GM12878 (cell line): ENCODE measurements around the gene CSNK1G2. TPM values are rescaled to one million over a fixed set of nuclear protein-coding genes. Genes with fewer than 3 reads are reported as not detected.

Experiments
- ATAC-seq: fragments of 200-7000 bp; cut with Tn5 transposase; 3 replicates; pipeline ENCODE4 v1.9.1; 2020; ENCODE audit warnings: mild to moderate bottlenecking, moderate library complexity
- BruUV-seq: library from RNA; stranded (reverse); fragments of 400-500 nt; replicated peaks from 2 replicates; lab custom pipeline; 2021; lab: Mats Ljungman, UMichigan
- CTCF ChIA-PET: fragments of 300-600 bp; sonication (Branson Sonifier 250); formaldehyde crosslinking; extraction: SDS; loops from one replicate; lab custom pipeline; 2021; ENCODE audit warnings: inconsistent platforms; lab: Yijun Ruan, JAX
- POLR2A ChIA-PET: fragments of 350-600 bp; formaldehyde crosslinking; extraction: SDS; loops from one replicate; lab custom pipeline; 2021; ENCODE audit warnings: inconsistent platforms; lab: Charles Lee
- RAD21 ChIA-PET: fragments of 300-600 bp; sonication (Branson Sonifier 250); formaldehyde crosslinking; loops from one replicate; lab custom pipeline; 2023; ENCODE audit warnings: antibody characterized with exemption; ENCODE audit not compliant: unreplicated experiment; lab: Charles Lee
- SMC1A ChIA-PET: fragments of 300-600 bp; sonication (Branson Sonifier 250); formaldehyde crosslinking; loops from one replicate; lab custom pipeline; 2023; ENCODE audit not compliant: unreplicated experiment, uncharacterized antibody; lab: Charles Lee
- DNase-seq: peaks from one replicate; pipeline ENCODE4 v3.0.0-alpha.2; 2011; ENCODE audit warnings: low read depth, low spot score
- FAIRE-seq: peaks from 3 replicates; lab custom pipeline; 2011; peaks lifted over from hg19 to GRCh38; lab: Jason Lieb, UNC
- H2AFZ ChIP-seq: 2 replicates; pipeline ENCODE4 v1.6.0; 2011; ENCODE audit warnings: low read depth, low read length, control low read depth; ENCODE audit not compliant: control insufficient read depth
- H3K27ac ChIP-seq: 2 replicates; pipeline ENCODE4 v1.5.1; 2011; ENCODE audit warnings: control low read depth; ENCODE audit not compliant: control insufficient read depth, insufficient read depth
- H3K27me3 ChIP-seq, 2 experiments: replicated peaks in 1 of 2; 2 replicates each; pipeline versions ENCODE4 v1.6.0 to v1.6.1; 2011; ENCODE audit warnings: low read length in 1 of 2; ENCODE audit not compliant: control insufficient read depth in 2 of 2, insufficient read depth in 2 of 2
- H3K36me3 ChIP-seq, 2 experiments: 2 replicates each; pipeline ENCODE4 v1.5.1; 2011; ENCODE audit warnings: low read length in 1 of 2; ENCODE audit not compliant: control insufficient read depth in 2 of 2, insufficient read depth in 2 of 2
- H3K4me1 ChIP-seq: 2 replicates; pipeline ENCODE4 v1.6.1; 2011; ENCODE audit warnings: mild to moderate bottlenecking, low read length, moderate library complexity, mixed read lengths; ENCODE audit not compliant: control insufficient read depth, insufficient read depth
- H3K4me2 ChIP-seq: 2 replicates; pipeline ENCODE4 v1.6.0; 2011; ENCODE audit warnings: control low read depth; ENCODE audit not compliant: control insufficient read depth, insufficient read depth
- H3K4me3 ChIP-seq: fragments of 200-600 bp; sonication (generic); 2 replicates; pipeline ENCODE4 v1.5.1; 2016
- H3K79me2 ChIP-seq: 2 replicates; pipeline ENCODE4 v1.6.0; 2011; ENCODE audit warnings: low read length; ENCODE audit not compliant: control insufficient read depth, insufficient read depth
- H3K9ac ChIP-seq: 2 replicates; pipeline ENCODE4 v1.8.0; 2011; ENCODE audit warnings: low read length, control low read depth, mixed read lengths; ENCODE audit not compliant: control insufficient read depth, insufficient read depth
- H3K9me3 ChIP-seq: replicated peaks from 3 replicates; pipeline ENCODE4 v1.5.1; 2011; ENCODE audit warnings: mild to moderate bottlenecking, low read length; ENCODE audit not compliant: control insufficient read depth, insufficient read depth
- H4K20me1 ChIP-seq: 2 replicates; pipeline ENCODE4 v1.6.0; 2011; ENCODE audit not compliant: control insufficient read depth, insufficient read depth
- CBFB ChIP-seq: IDR thresholded peaks from 2 replicates; pipeline ENCODE4 v1.6.1; 2016; ENCODE audit warnings: antibody characterized with exemption, low read depth
- CTCF ChIP-seq, 3 experiments: IDR thresholded peaks in 2 of 3; conservative IDR thresholded peaks in 1 of 3; 2 replicates each; pipeline ENCODE4 v1.5.1; 2011; ENCODE audit warnings: low read depth in 3 of 3, low read length in 3 of 3, mild to moderate bottlenecking in 3 of 3, control low read depth in 2 of 3, moderate library complexity in 2 of 3, inconsistent platforms in 1 of 3, mixed read lengths in 1 of 3; ENCODE audit not compliant: control insufficient read depth in 2 of 3, insufficient read depth in 1 of 3; ENCODE audit errors: extremely low read depth in 1 of 3
- EP300 ChIP-seq, 2 experiments: fragments of 150-350 bp in 1 of 2; IDR thresholded peaks; 2 replicates each; pipeline ENCODE4 v1.6.1; 2011 to 2012; ENCODE audit warnings: low read depth in 2 of 2, low read length in 2 of 2, borderline replicate concordance in 1 of 2, improper control_type of control experiment in 1 of 2, inconsistent platforms in 1 of 2; ENCODE audit not compliant: control insufficient read depth in 1 of 2
- MEF2B ChIP-seq: fragments of 450-650 bp; IDR thresholded peaks from 2 replicates; pipeline ENCODE4 v1.6.1; 2018; ENCODE audit warnings: mild to moderate bottlenecking, moderate library complexity; ENCODE audit not compliant: partially characterized antibody, poor library complexity, severe bottlenecking
- MYC ChIP-seq: IDR thresholded peaks from 2 replicates; pipeline ENCODE4 v1.6.1; 2011; ENCODE audit warnings: mild to moderate bottlenecking, low read length, moderate library complexity, inconsistent platforms; ENCODE audit not compliant: insufficient read depth, insufficient replicate concordance, insufficient read length, severe bottlenecking
- NFYA ChIP-seq: IDR thresholded peaks from 2 replicates; pipeline ENCODE4 v1.6.1; 2011; ENCODE audit warnings: low read depth, mild to moderate bottlenecking, low read length, improper control_type of control experiment, borderline replicate concordance
- NR2F1 ChIP-seq: fragments of 450-650 bp; conservative IDR thresholded peaks from 2 replicates; pipeline ENCODE4 v1.6.1; 2017; ENCODE audit warnings: mild to moderate bottlenecking
- RCOR1 ChIP-seq: conservative IDR thresholded peaks from 2 replicates; pipeline ENCODE4 v1.6.1; 2012; ENCODE audit warnings: low read depth, low read length, improper control_type of control experiment
- SIX5 ChIP-seq: IDR thresholded peaks from 2 replicates; pipeline ENCODE4 v1.6.1; 2011; ENCODE audit warnings: mild to moderate bottlenecking, low read depth, low read length, moderate library complexity; ENCODE audit not compliant: severe bottlenecking
- SMARCA5 ChIP-seq: fragments of 450-650 bp; IDR thresholded peaks from 2 replicates; pipeline ENCODE4 v1.6.1; 2017; ENCODE audit warnings: mild to moderate bottlenecking
- SP1 ChIP-seq: IDR thresholded peaks from one replicate; pipeline ENCODE4 v1.6.1; 2011; ENCODE audit warnings: low read depth, low read length
- SUPT20H ChIP-seq: IDR thresholded peaks from 2 replicates; pipeline ENCODE4 v1.6.1; 2011; ENCODE audit warnings: low read depth, mild to moderate bottlenecking, low read length, moderate library complexity, borderline replicate concordance; ENCODE audit not compliant: control insufficient read depth
- TCF7 ChIP-seq: IDR thresholded peaks from 2 replicates; pipeline ENCODE4 v1.6.1; 2014; ENCODE audit warnings: antibody characterized with exemption, borderline replicate concordance
- ZBTB11 ChIP-seq: fragments of 450-650 bp; formaldehyde crosslinking; IDR thresholded peaks from 2 replicates; pipeline ENCODE4 v1.5.0; 2022; ENCODE audit warnings: mild to moderate bottlenecking, missing genetic modification characterization
- WGBS: methylation state at CpG from one replicate; pipeline ENCODE4 v1.1.6; 2016; ENCODE audit warnings: low lambda C conversion rate; ENCODE audit not compliant: insufficient replicate concordance, insufficient coverage; ENCODE audit errors: missing lambda C conversion rate; 5-methylcytosine and 5-hydroxymethylcytosine counted together
- in situ Hi-C: fragments of 300-500 bp; cut with MboI; formaldehyde crosslinking; loops from 9 replicates; pipeline ENCODE4 v1.14.3; 2018; ENCODE audit warnings: mixed read lengths
- intact Hi-C: fragments of 100-400 bp; cut with micrococcal nuclease; formaldehyde crosslinking; loops from one replicate; pipeline ENCODE4 v1.14.2; 2022; ENCODE audit not compliant: unreplicated experiment
- polyA plus RNA-seq, 11 experiments: library from polyadenylated mRNA; depleted of rRNA in 4 of 11; unstranded in 6 of 11; stranded (reverse) in 5 of 11; fragments of >200 nt; fragmentation: Nextera tagmentation in 4 of 11; fragmentation: Illumina TruSeq in 1 of 11; extraction: Ambion mirVana in 4 of 11; extraction: Trizol in 1 of 11; gene quantifications; 1 replicate in 1 of 11; 2 replicates in 10 of 11; pipeline versions ENCODE4 v1.2.1 to v1.2.3, GENCODE V29; 2011 to 2016; ENCODE audit warnings: inconsistent platforms in 2 of 11, missing spikeins in 2 of 11, low read depth in 1 of 11
- total RNA-seq, 4 experiments: library from RNA; depleted of rRNA in 3 of 4; stranded (reverse); fragments of >200 nt in 3 of 4; fragmentation: Illumina TruSeq in 1 of 4; extraction: Trizol in 1 of 4; gene quantifications; 2 replicates each; pipeline versions ENCODE4 v1.2.1 to v1.2.3, GENCODE V29; 2013 to 2021
- TF ChIP-seq, protein P1 (sequence below): IDR thresholded peaks from 2 replicates; pipeline ENCODE4 v1.6.1; 2012; ENCODE audit warnings: low read depth, low read length, improper control_type of control experiment
- TF ChIP-seq, protein P2 (sequence below): IDR thresholded peaks from 2 replicates; pipeline ENCODE4 v1.6.1; 2011; ENCODE audit warnings: low read depth, mild to moderate bottlenecking, low read length, moderate library complexity, borderline replicate concordance; ENCODE audit errors: extremely low read depth

CSNK1G2 gene
- total and polyA plus RNA-seq, 10 of the 15 experiments (the other 5 are each of a cell fraction or from before 2014, with no cell fraction given) = 0.64 to 109 (median 25.0) TPM

GRCh38 chr19:2022289-2022688 is 81.3 kb downstream of the CSNK1G2 start (continued):
- TF ChIP-seq MEF2B = no peak
- TF ChIP-seq EP300 (IDR thresholded peaks at IDR 0.05; ENCODE audit: borderline replicate concordance in 1 of 2, control insufficient read depth in 1 of 2, low read depth in 2 of 2, low read length in 2 of 2) = no peak

DNA sequence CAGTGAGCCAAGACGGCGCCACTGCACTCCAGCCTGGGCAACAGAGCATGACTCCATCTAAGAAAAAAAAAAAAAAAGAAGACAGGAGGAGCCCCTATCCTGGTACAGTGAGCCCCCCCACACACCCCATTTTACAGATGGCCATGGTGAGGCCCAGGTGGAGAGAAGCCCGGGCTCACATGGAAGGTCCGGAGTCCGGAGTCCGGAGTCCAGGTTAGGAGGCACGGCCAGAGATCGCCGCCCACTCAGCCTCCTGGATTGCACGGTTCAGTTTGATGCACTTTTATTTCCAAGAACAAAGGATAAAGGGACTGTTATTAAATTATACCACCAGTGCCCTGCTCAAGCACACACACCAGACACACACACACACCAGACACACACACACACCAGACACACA is 85.8 kb downstream of the CSNK1G2 start:
- 78% methylated on average over 8 of the region's 10 CpGs for WGBS
- H4K20me1 ChIP-seq = no peaks in the 10 kb centered on the region
- no peak overlapping the region for H3K9ac ChIP-seq
- no peaks in the 10 kb centered on the region for H3K4me1 ChIP-seq
- intact Hi-C loops = no loop called here
- H3K36me3 ChIP-seq = no peaks in the 10 kb centered on the region
- no peak overlapping the region for H2AFZ ChIP-seq
- ChIA-PET POLR2A (no interaction called here), CTCF (no interaction called here), SMC1A (no interaction called here), RAD21 (no interaction called here)
- no peaks in the 10 kb centered on the region; the same call in 2 of the 3 replicates for H3K9me3 ChIP-seq
- no peak overlapping the region for H3K4me2 ChIP-seq
- no peaks in the 10 kb centered on the region for H3K79me2 ChIP-seq
- H3K27me3 ChIP-seq = no peaks in the 10 kb centered on the region
- FAIRE-seq (no peak), ATAC-seq (no peak), DNase-seq (no peak)
- BruUV-seq = no TSS peak
- no peak overlapping the region for H3K4me3 ChIP-seq
- H3K27ac ChIP-seq = no peak overlapping the region
- in situ Hi-C loops = no loop called here
- no peak for TF ChIP-seq NFYA
- no peak for TF ChIP-seq ZBTB11 (CRISPR knock-in tag)
- TF ChIP-seq, protein P1, sequence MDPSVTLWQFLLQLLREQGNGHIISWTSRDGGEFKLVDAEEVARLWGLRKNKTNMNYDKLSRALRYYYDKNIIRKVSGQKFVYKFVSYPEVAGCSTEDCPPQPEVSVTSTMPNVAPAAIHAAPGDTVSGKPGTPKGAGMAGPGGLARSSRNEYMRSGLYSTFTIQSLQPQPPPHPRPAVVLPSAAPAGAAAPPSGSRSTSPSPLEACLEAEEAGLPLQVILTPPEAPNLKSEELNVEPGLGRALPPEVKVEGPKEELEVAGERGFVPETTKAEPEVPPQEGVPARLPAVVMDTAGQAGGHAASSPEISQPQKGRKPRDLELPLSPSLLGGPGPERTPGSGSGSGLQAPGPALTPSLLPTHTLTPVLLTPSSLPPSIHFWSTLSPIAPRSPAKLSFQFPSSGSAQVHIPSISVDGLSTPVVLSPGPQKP = no peak
- no peak for TF ChIP-seq MYC
- TF ChIP-seq TCF7 = no peak
- no peak for TF ChIP-seq SUPT20H
- TF ChIP-seq CBFB = no peak
- TF ChIP-seq RCOR1 = no peak
- no peak for TF ChIP-seq NR2F1
- TF ChIP-seq SP1 = no peak
- no peak for TF ChIP-seq CTCF (IDR thresholded peaks at IDR 0.05 in 2 of 3, conservative IDR thresholded peaks at IDR 0.05 in 1 of 3; ENCODE audit: control insufficient read depth in 2 of 3, extremely low read depth in 1 of 3, insufficient read depth in 1 of 3, low read depth in 3 of 3, low read length in 3 of 3)
- TF ChIP-seq SMARCA5 = no peak
- TF ChIP-seq, protein P2, sequence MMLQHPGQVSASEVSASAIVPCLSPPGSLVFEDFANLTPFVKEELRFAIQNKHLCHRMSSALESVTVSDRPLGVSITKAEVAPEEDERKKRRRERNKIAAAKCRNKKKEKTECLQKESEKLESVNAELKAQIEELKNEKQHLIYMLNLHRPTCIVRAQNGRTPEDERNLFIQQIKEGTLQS = no peak
- TF ChIP-seq SIX5 = no peak
